NB4 (cell line): ENCODE data around the gene ITGA2B.
"Not testable (repeated sequence)": the region's sequence is repeated elsewhere in the genome, so short reads cannot be mapped to it uniquely, and the experiment has no call there.

ENCODE experiments used
- CTCF ChIP-seq: IDR thresholded peaks from one replicate; pipeline ENCODE4 v1.5.1; 2012; ENCODE audit warnings: low read depth, low read length
- POLR2A ChIP-seq: IDR thresholded peaks from 2 replicates; pipeline ENCODE4 v1.6.1; 2011; ENCODE audit warnings: mild to moderate bottlenecking; ENCODE audit not compliant: insufficient read length; ENCODE audit errors: extremely low read depth
- TF ChIP-seq, protein P1 (sequence below): IDR thresholded peaks from 2 replicates; pipeline ENCODE4 v1.6.1; 2011; ENCODE audit warnings: low read depth, low read length

GRCh38 chr17:44368391-44369243 is 20.8 kb downstream of the ITGA2B start:
- TF ChIP-seq CTCF, POLR2A: not testable (repeated sequence)
- TF ChIP-seq, protein P1, sequence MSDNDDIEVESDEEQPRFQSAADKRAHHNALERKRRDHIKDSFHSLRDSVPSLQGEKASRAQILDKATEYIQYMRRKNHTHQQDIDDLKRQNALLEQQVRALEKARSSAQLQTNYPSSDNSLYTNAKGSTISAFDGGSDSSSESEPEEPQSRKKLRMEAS: not testable (repeated sequence)
